B cell (primary cell): Measurements from ENCODE around the gene PTPRF.

ENCODE experiments used
- EZH2 ChIP-seq: IDR thresholded peaks from 2 replicates; pipeline ENCODE4 v1.6.1; 2012; ENCODE audit warnings: borderline replicate concordance, low read depth, mild to moderate bottlenecking, moderate library complexity, low read length; ENCODE audit not compliant: insufficient read depth, poor library complexity, severe bottlenecking
- TF ChIP-seq, protein P1 (sequence below): fragments of 200-600 bp; IDR thresholded peaks from one replicate; pipeline ENCODE4 v1.8.0; 2022; ENCODE audit warnings: antibody characterized with exemption, mild to moderate bottlenecking

DNA sequence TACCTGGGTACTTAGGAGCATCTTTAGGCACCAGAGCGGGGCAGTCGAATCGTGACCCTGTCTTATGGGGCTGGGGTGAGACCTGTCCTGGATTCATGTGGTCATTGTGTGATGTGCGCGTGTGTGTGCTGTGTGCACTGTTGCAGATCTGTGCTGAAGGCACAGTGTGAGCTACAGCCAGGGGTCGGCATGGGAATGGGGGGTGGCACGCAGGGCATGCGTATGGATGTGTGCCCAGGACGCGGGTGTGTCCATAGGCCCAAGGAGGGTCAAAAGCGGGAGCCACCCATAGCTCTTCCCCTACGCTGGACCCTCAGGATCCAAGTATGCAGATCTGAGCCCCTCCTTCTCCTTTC is 14.6 kb downstream of the PTPRF start:
- TF ChIP-seq, protein P1, sequence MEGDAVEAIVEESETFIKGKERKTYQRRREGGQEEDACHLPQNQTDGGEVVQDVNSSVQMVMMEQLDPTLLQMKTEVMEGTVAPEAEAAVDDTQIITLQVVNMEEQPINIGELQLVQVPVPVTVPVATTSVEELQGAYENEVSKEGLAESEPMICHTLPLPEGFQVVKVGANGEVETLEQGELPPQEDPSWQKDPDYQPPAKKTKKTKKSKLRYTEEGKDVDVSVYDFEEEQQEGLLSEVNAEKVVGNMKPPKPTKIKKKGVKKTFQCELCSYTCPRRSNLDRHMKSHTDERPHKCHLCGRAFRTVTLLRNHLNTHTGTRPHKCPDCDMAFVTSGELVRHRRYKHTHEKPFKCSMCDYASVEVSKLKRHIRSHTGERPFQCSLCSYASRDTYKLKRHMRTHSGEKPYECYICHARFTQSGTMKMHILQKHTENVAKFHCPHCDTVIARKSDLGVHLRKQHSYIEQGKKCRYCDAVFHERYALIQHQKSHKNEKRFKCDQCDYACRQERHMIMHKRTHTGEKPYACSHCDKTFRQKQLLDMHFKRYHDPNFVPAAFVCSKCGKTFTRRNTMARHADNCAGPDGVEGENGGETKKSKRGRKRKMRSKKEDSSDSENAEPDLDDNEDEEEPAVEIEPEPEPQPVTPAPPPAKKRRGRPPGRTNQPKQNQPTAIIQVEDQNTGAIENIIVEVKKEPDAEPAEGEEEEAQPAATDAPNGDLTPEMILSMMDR = no peak
- TF ChIP-seq EZH2 = no peak
